HG02642 (cell line): ENCODE results near the gene BAIAP3.
A peak's percentile ranks its signal among the peaks of the same experiment; 100 is the strongest.

Experiments used
- ATAC-seq: cut with Tn5 transposase; IDR thresholded peaks from one replicate; pipeline ENCODE4 v1.9.1; 2021; ENCODE audit warnings: mild to moderate bottlenecking; ENCODE audit not compliant: unreplicated experiment, poor library complexity

The BAIAP3 gene

DNA sequence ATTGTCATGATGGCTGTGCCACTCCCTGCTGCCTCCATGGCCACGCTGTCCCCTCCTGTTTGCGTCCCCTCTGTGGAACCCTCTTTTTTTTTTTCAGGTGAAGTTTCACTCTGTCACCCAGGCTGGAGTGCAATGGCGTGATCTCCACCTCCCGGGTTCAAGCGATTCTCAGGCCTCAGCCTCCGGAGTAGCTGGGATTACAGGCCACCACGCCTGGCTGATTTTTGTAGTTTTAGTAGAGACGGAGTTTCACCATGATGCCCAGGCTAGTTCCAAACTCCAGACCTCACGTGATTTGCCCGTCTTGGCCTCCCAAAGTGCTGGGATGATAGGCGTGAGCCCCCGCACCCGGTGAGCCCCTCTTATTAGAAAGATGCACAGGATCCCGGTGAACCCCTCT, 35.0 kb upstream of the BAIAP3 start:
- no peak for ATAC-seq

- ATAC-seq: no peak
These were observed 34.2 kb upstream of the BAIAP3 start for GRCh38 chr16:1299012-1299867.

DNA sequence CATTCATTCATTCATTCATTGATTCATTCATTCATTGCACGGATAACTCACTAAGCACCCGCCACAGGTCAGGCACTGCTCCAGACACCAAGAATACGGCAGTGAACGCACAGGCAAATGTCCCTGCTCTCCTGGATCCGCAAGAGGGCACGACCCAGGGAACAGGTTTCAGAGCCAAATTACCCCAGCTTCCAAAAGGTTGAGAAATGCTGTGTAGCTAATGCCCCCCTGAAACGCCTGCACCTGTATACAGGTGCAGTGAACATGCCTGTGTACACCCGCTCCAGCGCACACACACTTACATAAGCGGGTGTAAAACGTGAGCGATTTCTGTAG, 33.6 kb upstream of the BAIAP3 start:
- no peak for ATAC-seq

GRCh38 chr16:1300664-1301476, 32.6 kb upstream of the BAIAP3 start:
- ATAC-seq: no peak

DNA sequence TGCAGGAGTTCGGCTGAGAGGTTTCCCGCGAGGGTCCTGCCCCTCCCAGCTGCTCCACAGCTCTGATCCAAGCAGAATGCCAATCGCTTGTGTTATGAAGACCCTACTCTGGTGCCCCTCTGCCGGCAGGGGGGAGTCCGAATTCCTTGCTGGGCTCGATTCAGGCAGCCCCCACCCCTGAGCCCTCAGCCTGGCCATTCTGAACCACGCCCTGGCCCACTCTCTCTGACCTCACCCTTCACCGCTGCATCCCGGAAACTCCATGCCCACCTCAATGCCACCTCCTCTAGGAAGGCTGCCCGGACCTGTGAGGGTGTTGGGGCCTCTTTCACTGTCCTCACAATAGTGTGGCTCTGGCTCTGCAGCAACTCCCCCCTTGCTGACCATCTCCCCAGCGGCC, 31.9 kb upstream of the BAIAP3 start:
- ATAC-seq: no peak

DNA sequence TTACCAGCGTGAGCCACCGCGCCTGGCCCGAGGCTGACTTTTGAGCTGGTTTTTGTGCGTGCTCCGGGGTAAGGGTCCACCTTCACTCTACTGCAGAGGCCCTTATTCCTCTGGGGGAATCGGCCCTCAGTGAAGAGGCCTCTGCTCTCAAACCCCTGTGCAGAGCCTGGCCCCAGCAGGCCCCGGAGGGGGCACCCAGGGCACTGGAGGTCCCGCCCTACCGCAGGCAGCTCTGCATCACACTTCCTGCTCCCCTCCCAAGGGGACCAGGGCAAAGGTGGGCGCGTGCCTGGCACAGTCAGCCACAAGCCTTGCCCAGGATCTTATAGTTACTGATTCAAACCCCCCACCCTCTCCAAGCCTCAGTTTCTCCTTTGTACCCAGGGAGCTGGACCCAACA, 27.6 kb upstream of the BAIAP3 start:
- no peak for ATAC-seq

GRCh38 chr16:1306334-1306733, 27.1 kb upstream of the BAIAP3 start:
- no peak for ATAC-seq

GRCh38 chr16:1308036-1308976, 25.1 kb upstream of the BAIAP3 start:
- no peak for ATAC-seq

DNA sequence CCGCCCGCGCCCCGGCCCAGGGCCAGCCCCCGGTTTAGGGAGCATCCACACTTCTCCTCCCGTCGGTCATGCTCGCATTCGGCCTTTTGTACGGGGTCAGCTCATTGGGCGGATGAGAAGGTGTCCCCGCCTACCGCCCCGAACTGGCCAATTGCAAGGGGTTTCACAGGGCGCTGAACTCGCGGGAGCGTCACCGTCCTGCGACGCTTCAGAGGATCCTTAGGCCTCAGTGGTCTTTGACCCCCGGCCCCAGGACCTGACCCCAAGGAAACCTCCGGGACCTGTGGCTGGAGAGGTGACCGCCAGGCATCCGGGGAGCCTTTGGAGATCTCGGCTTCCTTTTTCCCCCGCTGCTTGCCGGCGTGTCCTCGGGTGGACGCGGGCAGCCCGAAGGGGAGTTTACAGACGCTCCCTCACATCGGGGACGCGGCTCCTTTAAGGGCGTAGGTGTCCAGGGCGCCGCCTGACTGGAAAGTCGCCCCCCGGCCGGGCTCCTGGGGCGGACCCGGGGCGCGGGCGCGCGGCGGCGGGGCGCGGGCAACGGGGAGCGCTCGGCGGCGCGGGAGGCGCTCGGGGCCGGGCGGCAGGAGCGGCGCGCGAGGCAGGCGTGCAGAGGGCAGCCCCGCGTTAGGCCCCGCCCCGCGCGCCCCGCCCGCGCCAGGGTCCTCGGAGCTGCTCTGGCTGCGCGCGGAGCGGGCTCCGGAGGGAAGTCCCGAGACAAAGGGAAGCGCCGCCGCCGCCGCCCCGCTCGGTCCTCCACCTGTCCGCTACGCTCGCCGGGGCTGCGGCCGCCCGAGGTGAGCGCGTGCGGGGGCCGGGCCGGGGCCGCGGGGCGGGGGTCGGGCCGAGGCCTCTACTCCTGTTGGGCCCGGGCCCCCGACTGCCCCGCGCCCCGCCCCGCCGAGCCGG, 24.2 kb upstream of the BAIAP3 start, which contains the start of gene UBE2I:
UBE2I (plus strand) TSS at position 660 of the 909 bp plus-strand sequence. CDS start 4,395 bp downstream, outside the sequence.
- ATAC-seq: peak; percentile 70

DNA sequence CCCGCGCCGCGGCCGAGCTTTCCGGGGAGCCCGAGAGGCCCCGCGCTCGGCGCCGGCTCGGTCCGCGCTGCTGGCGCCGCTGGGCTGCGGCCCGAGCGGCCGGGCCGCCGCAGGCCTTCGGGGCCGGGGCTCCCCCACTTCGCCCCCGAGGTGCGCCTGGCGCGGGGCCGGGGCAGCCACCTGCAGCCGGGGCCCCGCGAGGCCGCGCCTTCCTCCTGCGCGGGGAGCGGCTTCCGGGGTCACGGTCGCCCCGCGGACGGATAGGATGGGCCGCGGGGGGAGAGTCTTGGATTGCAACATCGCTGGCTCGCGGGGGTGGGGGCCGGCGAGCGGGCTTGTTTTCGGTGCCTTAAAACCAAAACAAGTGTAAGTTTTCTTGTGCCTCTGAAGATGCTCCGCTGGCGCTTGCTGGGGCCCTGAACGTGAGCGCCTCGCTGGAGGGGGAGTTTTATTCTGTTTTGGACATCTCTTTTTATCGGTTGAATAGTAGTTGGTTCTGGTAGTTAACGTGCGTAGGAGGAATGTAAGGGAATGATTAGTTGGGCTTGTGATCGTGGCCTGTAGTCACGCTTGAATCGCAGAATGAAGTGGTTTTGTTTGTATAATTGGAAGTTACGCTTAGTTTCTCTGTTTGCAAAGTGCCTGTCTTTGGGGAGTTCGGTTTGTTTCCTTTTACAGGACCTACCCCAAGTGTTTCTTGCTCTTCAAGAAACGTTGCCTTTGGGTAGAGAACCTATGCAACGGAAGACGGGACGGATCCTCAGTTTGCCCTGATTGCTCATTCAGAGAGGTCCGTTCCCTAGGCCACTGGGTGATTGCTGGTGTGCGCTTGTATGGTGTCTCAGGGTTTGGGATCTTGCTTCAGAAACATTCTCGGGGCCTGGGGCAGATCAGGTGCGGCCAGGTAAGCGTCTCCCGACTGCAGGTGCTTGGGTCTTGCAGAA, 23.3 kb upstream of the BAIAP3 start:
- ATAC-seq: peak; percentile 18

- no peak for ATAC-seq
These were observed 22.6 kb upstream of the BAIAP3 start for GRCh38 chr16:1310832-1311200.

- no peak for ATAC-seq
These were observed 22.2 kb upstream of the BAIAP3 start for GRCh38 chr16:1311212-1311737.

GRCh38 chr16:1311738-1312466, 21.5 kb upstream of the BAIAP3 start:
- ATAC-seq: no peak

DNA sequence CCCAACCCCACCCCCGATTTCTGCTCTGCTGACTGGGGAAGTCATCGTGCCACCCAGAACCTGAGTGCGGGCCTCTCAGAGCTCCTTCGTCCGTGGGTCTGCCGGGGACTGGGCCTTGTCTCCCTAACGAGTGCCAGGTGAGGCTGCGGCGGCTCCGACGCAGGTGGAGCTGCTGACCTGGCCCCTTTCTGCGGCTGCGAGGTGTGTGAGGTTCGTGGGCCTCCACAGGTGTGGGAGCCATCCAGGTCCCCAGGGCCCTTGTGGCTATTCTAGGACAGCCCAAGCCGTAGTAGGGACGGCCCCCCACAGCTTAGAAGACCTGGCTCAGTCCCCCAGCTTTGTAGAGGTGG, 21.0 kb upstream of the BAIAP3 start:
- ATAC-seq: no peak

- ATAC-seq: no peak
These were observed 20.5 kb upstream of the BAIAP3 start for GRCh38 chr16:1312903-1313302.

DNA sequence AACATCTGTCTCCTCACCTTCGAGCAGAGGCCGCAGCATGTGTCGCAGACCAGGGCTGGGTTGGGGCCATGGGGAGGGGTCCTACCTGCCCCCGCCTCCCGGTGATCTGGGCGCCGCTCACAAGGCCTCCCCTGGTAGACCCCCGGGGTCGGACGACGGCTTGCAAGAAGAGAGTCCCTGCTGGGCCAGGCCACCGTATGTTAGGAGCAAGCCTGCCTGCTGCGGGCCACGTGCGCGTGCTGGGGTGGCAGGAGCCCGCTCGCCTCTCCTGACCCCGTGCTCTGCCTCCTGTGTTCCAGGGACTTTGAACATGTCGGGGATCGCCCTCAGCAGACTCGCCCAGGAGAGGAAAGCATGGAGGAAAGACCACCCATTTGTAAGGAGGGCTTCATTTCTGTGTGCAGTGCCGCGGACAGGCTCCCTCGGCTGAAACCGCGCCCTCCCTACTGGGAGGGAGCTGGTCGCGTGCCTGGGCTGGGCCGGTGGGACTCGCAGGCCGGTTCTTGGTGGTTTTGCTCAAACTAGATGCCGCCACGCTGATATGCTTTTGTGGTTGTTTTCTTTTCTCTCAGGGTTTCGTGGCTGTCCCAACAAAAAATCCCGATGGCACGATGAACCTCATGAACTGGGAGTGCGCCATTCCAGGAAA, 19.6 kb upstream of the BAIAP3 start:
- no peak for ATAC-seq

DNA sequence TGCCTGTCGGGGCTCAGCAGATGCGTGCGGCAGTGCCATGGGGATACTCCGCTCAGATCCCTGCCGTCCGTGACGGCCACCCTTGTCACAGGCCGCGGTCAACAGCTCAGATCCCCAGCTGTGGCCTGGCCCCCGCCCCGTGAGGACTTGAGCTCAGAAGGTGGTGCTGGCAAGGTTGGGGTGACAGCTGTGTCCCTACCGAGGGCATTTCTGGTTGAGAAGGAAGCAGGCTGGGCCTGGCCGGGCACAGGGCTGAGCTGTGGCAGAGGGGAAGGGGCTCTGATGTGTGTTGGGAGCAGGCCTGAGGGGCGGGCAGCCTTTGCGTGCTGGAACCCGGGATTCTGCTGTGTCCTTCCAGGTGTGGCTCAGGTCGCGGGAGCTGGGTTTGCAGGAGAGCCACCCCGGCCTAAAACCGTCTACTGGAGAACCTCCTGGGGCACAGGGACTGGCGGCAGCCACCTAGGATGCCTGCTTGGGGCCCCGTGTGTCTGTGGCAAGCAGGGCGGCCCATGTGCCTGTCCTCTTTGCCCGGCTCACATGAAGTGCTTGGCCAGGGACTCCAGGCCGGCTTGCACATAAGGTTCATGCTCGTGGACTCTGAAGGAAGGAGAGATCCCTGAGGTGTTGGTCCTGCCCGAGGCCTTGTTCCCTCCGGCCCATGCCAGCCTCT, 18.9 kb upstream of the BAIAP3 start:
- no peak for ATAC-seq
